ENCODE results near the gene RAC3.

GRCh38 chr17:82081546-82081945 is 50.1 kb downstream of the RAC3 start:
- TF ChIP-seq, protein P1, sequence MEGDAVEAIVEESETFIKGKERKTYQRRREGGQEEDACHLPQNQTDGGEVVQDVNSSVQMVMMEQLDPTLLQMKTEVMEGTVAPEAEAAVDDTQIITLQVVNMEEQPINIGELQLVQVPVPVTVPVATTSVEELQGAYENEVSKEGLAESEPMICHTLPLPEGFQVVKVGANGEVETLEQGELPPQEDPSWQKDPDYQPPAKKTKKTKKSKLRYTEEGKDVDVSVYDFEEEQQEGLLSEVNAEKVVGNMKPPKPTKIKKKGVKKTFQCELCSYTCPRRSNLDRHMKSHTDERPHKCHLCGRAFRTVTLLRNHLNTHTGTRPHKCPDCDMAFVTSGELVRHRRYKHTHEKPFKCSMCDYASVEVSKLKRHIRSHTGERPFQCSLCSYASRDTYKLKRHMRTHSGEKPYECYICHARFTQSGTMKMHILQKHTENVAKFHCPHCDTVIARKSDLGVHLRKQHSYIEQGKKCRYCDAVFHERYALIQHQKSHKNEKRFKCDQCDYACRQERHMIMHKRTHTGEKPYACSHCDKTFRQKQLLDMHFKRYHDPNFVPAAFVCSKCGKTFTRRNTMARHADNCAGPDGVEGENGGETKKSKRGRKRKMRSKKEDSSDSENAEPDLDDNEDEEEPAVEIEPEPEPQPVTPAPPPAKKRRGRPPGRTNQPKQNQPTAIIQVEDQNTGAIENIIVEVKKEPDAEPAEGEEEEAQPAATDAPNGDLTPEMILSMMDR (IDR thresholded peaks at IDR 0.05; ENCODE audit: insufficient read depth, low read length, poor library complexity, severe bottlenecking): no peak
- no peak for TF ChIP-seq EZH2phosphoT487 (conservative IDR thresholded peaks at IDR 0.05; ENCODE audit: low read length)
